Endothelial cell (in vitro differentiated cells): ENCODE measurements around the gene ABHD3. TPM values are rescaled to one million over a fixed set of nuclear protein-coding genes. Genes with fewer than 3 reads are reported as not detected.

ENCODE experiments used
- DNase-seq: peaks from one replicate; pipeline ENCODE4 v3.0.0; 2021; ENCODE audit warnings: low spot score
- H3K27ac Mint-ChIP-seq: one replicate; pipeline ENCODE4 v1.8.0; 2021; ENCODE audit warnings: mixed read lengths, inconsistent platforms; ENCODE audit not compliant: unreplicated experiment
- H3K27me3 Mint-ChIP-seq: one replicate; pipeline ENCODE4 v1.8.0; 2021; ENCODE audit warnings: mild to moderate bottlenecking, moderate library complexity, mixed read lengths, inconsistent platforms; ENCODE audit not compliant: unreplicated experiment
- H3K36me3 Mint-ChIP-seq: one replicate; pipeline ENCODE4 v1.8.0; 2021; ENCODE audit warnings: mild to moderate bottlenecking, low read depth, mixed read lengths, inconsistent platforms; ENCODE audit not compliant: unreplicated experiment
- H3K4me1 Mint-ChIP-seq: one replicate; pipeline ENCODE4 v1.8.0; 2021; ENCODE audit warnings: mild to moderate bottlenecking, mixed read lengths, inconsistent platforms; ENCODE audit not compliant: unreplicated experiment
- H3K4me3 Mint-ChIP-seq: one replicate; pipeline ENCODE4 v1.8.0; 2021; ENCODE audit warnings: mild to moderate bottlenecking, mixed read lengths, inconsistent platforms; ENCODE audit not compliant: unreplicated experiment
- H3K9me3 Mint-ChIP-seq: one replicate; pipeline ENCODE4 v1.8.0; 2021; ENCODE audit warnings: mixed read lengths, inconsistent platforms; ENCODE audit not compliant: unreplicated experiment
- CTCF ChIP-seq: fragments of 200-600 bp; sonication (generic); IDR thresholded peaks from one replicate; pipeline ENCODE4 v1.5.0; 2021; ENCODE audit warnings: antibody characterized with exemption; ENCODE audit not compliant: unreplicated experiment
- total RNA-seq: library from RNA; stranded (reverse); fragmentation: NEBNext Ultra II Directional; extraction: Animal tissue kit (Norgen Biotek cat#: 25700); gene quantifications from one replicate; pipeline ENCODE4 v1.2.1, GENCODE V29; 2021; ENCODE audit not compliant: unreplicated experiment

Gene ABHD3
- total RNA-seq, 1 donor from 2014 or later = 13.8 TPM

DNA sequence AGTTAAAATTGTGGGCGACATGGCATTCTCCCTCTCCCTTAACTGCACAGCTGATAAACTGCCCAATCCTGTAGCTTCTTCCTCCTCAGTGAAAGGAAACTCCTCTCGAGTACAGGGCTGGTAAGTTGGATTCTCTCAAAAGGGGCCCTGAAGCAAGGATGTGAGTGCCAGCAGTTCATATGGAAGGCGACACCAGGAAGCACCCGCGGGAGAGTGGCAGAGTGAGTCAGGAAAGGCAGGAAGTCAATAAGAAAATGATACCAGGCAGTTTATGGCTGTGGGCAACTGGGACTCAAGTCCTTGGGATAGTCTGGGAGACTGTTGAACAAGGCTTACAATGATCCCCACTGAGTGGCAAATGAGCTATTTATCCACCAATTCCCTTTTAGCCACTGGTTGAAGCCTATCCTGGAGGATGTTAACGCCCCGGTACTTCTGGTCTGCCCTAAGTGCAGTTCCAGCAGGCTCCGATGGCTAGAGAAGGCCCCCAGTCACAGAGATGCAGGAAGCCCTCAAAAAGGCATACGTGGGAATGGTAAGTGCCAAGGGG is 34.8 kb downstream of the ABHD3 start:
- peaks cover 14% of the 10 kb centered on the region for H3K36me3 Mint-ChIP-seq
- peak overlapping the region; percentile 67 for H3K27ac Mint-ChIP-seq
- no peaks in the 10 kb centered on the region for H3K27me3 Mint-ChIP-seq
- peaks cover 16% of the 10 kb centered on the region for H3K4me1 Mint-ChIP-seq
- H3K4me3 Mint-ChIP-seq = no peak overlapping the region
- no peaks in the 10 kb centered on the region for H3K9me3 Mint-ChIP-seq
- no peak for TF ChIP-seq CTCF
- DNase-seq = no peak

GRCh38 chr18:21664069-21664468 is 40.5 kb downstream of the ABHD3 start:
- peaks cover 1% of the 10 kb centered on the region for H3K27me3 Mint-ChIP-seq
- no peak for TF ChIP-seq CTCF
- H3K9me3 Mint-ChIP-seq = no peaks in the 10 kb centered on the region
- H3K4me1 Mint-ChIP-seq = no peaks in the 10 kb centered on the region
- no peak overlapping the region for H3K27ac Mint-ChIP-seq
- peaks cover 3% of the 10 kb centered on the region for H3K36me3 Mint-ChIP-seq
- DNase-seq = no peak
- H3K4me3 Mint-ChIP-seq = no peak overlapping the region

GRCh38 chr18:21663578-21663977 is 41.0 kb downstream of the ABHD3 start:
- Mint-ChIP-seq H3K27ac (no peak overlapping the region), H3K27me3 (peaks cover 1% of the 10 kb centered on the region), H3K4me1 (no peaks in the 10 kb centered on the region), H3K9me3 (no peaks in the 10 kb centered on the region), H3K36me3 (peaks cover 3% of the 10 kb centered on the region), H3K4me3 (no peak overlapping the region)
- no peak for TF ChIP-seq CTCF
- DNase-seq = no peak

GRCh38 chr18:21662581-21662980 is 42.0 kb downstream of the ABHD3 start:
- Mint-ChIP-seq H3K27me3 (peaks cover 1% of the 10 kb centered on the region), H3K27ac (no peak overlapping the region), H3K4me3 (no peak overlapping the region), H3K4me1 (no peaks in the 10 kb centered on the region), H3K36me3 (peaks cover 3% of the 10 kb centered on the region), H3K9me3 (no peaks in the 10 kb centered on the region)
- TF ChIP-seq CTCF = no peak
- DNase-seq = no peak

GRCh38 chr18:21660078-21660477 is 44.5 kb downstream of the ABHD3 start:
- Mint-ChIP-seq H3K9me3 (no peaks in the 10 kb centered on the region), H3K27ac (no peak overlapping the region), H3K36me3 (peaks cover 6% of the 10 kb centered on the region), H3K4me1 (no peaks in the 10 kb centered on the region), H3K4me3 (no peak overlapping the region), H3K27me3 (peaks cover 1% of the 10 kb centered on the region)
- TF ChIP-seq CTCF = no peak
- DNase-seq = no peak
